OCI-LY3 (cell line): Measurements from ENCODE around the gene CROCC2.

Experiments
- EZH2phosphoT487 ChIP-seq: fragments of 200-600 bp; shearing (Covaris generic); IDR thresholded peaks from 2 replicates; pipeline ENCODE4 v1.6.1; 2018; ENCODE audit warnings: antibody characterized with exemption, mixed run types, low read depth
- TF ChIP-seq, protein P1 (sequence below): fragments of 200-600, 300-600 bp; sonication (generic); IDR thresholded peaks from 2 replicates; pipeline ENCODE4 v1.5.1; 2014; ENCODE audit warnings: antibody characterized with exemption, low read length, low read depth

DNA sequence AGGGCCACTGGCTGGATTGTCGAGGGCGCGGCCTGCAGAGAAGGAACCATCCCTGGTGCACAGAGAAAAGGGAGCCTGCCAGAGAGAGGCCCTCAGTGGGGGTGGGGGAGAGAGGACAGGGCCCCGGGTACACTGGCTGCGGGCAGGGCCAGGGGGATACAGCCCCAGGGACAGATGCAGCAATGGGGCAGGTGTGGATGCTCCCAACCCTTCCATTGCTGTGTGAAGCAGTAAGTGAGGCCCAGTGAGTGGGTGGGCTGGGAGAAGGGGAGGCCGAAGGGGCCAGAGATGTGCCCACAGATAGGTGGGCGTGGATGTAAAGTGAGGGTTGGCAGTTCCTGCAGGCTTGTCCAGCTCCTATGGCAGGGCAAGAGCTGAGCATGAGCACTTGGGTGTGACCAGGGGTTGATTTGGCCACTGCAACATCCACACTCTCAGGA lies 30.1 kb upstream of the CROCC2 start:
- TF ChIP-seq, protein P1, sequence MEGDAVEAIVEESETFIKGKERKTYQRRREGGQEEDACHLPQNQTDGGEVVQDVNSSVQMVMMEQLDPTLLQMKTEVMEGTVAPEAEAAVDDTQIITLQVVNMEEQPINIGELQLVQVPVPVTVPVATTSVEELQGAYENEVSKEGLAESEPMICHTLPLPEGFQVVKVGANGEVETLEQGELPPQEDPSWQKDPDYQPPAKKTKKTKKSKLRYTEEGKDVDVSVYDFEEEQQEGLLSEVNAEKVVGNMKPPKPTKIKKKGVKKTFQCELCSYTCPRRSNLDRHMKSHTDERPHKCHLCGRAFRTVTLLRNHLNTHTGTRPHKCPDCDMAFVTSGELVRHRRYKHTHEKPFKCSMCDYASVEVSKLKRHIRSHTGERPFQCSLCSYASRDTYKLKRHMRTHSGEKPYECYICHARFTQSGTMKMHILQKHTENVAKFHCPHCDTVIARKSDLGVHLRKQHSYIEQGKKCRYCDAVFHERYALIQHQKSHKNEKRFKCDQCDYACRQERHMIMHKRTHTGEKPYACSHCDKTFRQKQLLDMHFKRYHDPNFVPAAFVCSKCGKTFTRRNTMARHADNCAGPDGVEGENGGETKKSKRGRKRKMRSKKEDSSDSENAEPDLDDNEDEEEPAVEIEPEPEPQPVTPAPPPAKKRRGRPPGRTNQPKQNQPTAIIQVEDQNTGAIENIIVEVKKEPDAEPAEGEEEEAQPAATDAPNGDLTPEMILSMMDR = no peak
- no peak for TF ChIP-seq EZH2phosphoT487
